GM21528 (cell line): ENCODE measurements around the gene MUCL3.
"Not testable (repeated sequence)": the region's sequence is repeated elsewhere in the genome, so short reads cannot be mapped to it uniquely, and the experiment has no call there.

ENCODE experiments used
- ATAC-seq: cut with Tn5 transposase; IDR thresholded peaks from one replicate; pipeline ENCODE4 v1.9.1; 2021; ENCODE audit warnings: mild to moderate bottlenecking, moderate library complexity; ENCODE audit not compliant: unreplicated experiment, low FRiP score

The MUCL3 gene

GRCh38 chr6:30940361-30940986 is at the start of gene MUCL3:
Gene MUCL3, plus strand, starts transcription at chr6:30940973. Its CDS starts 27 bp downstream, at chr6:30941000.
- ATAC-seq: no peak

DNA sequence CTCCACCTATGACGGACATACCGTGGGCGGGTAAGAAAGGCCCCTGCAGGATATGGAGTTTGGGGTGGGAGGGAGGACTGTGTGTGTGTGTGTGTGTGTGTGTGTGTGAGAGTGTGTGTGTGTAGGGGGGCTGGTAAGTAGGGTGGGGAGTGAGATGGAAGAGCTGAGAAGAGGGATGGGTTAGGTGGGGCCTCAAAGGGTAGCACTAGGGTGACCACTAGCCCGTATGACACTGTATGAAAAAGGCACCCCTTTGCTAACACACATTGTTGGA is 49.4 kb upstream of the MUCL3 start:
- ATAC-seq: no peak

- ATAC-seq: no peak
Measured at GRCh38 chr6:30891816-30892538, 48.8 kb upstream of the MUCL3 start.

DNA sequence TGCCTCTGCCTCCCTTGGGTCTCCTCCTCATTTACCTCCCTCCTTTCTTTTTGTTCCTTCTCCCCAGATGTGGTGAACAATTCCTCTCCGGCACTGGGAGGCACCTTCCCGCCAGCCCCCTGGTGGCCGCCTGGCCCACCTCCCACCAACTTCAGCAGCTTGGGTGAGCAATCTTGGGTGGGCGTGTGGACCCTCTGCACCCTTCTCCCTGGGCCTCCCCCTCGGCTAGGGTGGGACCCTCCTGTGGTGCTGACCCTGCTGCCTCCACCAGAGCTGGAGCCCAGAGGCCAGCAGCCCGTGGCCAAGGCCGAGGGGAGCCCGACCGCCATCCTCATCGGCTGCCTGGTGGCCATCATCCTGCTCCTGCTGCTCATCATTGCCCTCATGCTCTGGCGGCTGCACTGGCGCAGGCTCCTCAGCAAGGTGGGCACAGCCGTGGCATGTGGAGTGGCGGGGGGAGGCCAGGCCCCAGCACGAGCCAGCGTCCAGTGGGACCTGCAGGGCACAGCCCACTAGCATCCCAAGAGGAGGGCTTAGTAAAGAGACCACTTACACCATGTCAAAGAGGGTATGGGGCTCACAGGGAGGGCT is 47.7 kb upstream of the MUCL3 start:
- ATAC-seq: no peak

- no peak for ATAC-seq
Measured at GRCh38 chr6:30893666-30894065, 47.1 kb upstream of the MUCL3 start.

GRCh38 chr6:30894381-30894780 is 46.4 kb upstream of the MUCL3 start:
- no peak for ATAC-seq

GRCh38 chr6:30894935-30895334 is 45.8 kb upstream of the MUCL3 start:
- no peak for ATAC-seq

GRCh38 chr6:30895343-30895742 is 45.4 kb upstream of the MUCL3 start:
- no peak for ATAC-seq

DNA sequence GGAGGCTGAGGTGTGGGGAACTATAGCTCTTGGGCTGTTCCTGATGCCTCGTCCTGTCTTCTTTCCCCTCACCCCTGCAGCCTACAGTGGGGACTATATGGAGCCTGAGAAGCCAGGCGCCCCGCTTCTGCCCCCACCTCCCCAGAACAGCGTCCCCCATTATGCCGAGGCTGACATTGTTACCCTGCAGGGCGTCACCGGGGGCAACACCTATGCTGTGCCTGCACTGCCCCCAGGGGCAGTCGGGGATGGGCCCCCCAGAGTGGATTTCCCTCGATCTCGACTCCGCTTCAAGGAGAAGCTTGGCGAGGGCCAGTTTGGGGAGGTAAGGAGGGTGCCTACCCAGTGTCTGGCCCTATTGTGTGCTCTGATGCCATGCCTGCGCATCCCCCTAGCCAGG is 44.2 kb upstream of the MUCL3 start:
- no peak for ATAC-seq

- ATAC-seq: no peak
Measured at GRCh38 chr6:30897882-30898281, 42.9 kb upstream of the MUCL3 start.

- ATAC-seq: no peak
Measured at GRCh38 chr6:30898750-30899360, 41.9 kb upstream of the MUCL3 start.

DNA sequence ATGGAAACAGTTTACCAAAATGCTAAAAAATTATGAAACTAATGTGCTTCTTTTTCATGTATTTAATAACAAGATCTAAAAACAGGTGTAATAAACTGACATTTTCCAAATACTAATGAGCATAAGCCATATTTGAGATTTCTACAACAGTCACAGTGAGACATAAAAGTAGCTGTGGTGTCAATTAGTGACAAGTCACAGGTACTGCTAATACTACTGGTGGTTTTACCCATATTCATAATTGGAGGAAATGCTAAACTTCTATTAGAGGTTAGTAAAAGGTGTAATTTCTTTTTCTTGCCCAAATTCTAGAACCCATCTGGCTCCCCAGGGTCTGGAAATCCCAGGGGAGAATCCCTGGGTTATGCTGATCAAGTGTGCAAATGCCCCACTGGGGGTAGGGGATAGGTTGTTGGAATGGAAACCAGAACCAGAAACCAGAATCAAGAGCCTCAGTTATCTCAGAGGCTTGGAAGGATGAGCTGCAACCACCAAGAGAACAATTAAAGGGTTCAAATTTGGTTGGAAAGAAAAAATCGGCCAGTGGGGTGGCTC is 39.8 kb upstream of the MUCL3 start:
- ATAC-seq: no peak

DNA sequence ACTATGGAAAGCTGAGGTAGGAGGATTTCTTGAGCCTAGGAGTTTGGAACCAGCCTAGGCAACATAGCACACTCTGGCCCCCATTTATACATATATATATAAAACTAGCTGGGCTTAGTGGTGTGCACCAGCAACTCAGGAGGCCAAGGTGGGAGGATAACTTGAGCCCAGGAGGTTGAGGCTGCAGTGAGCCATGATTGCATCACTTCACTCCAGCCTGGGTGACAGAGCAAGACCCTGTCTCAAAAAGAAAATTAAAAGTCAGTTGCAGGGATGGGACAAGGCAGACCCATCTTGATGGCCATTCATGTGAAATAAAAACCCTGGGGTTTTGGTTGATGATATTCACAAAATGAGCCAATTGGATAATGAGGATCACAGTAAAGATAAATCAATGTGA is 39.3 kb upstream of the MUCL3 start:
- no peak for ATAC-seq

GRCh38 chr6:30902196-30902595 is 38.6 kb upstream of the MUCL3 start:
- not testable (repeated sequence) for ATAC-seq

DNA sequence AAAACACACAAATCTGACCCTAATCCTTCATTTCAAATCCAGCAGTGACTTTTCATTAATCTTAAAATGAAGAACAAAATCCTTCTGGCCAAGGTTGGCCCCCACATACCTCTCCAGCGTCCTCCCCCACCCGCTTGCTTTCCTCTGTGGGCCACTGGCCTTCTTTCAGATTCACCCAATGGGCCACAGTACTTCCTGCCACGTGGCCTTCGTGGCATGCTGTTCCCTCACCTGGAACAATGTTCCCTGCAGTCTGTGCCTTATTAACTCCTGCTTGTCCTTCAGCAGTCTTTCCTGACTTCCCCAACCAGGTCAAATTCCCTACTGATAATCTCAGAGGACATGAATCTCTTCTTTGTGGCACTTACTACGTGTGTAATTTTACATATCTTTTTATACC is 38.1 kb upstream of the MUCL3 start:
- no peak for ATAC-seq

- ATAC-seq: no peak
Measured at GRCh38 chr6:30903236-30903635, 37.5 kb upstream of the MUCL3 start.

- not testable (repeated sequence) for ATAC-seq
Measured at GRCh38 chr6:30907290-30907757, 33.4 kb upstream of the MUCL3 start.

GRCh38 chr6:30907758-30908591 is 32.8 kb upstream of the MUCL3 start, which contains the start of gene GTF2H4:
Gene GTF2H4, plus strand, starts transcription at chr6:30908207.
- peak; percentile 81 for ATAC-seq

- ATAC-seq: no peak
Measured at GRCh38 chr6:30908700-30909099, 32.1 kb upstream of the MUCL3 start.

DNA sequence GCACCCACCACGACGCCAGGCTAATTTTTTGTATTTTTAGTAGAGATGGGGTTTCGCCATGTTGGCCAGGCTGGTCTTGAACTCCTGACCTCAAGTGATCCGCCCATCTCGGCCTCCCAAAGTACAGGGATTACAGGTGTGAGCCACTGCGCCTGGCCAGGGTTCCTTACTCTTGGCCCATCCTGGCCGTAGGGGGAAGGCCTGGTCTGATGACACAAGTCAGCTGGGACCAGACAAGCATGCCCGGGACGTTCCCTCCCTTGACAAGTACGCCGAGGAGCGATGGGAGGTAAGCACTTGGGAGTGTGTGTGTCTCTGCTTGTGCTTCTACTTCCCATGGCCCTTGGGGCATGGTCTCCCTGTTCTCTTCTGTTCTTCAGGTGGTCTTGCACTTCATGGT is 30.3 kb upstream of the MUCL3 start:
- not testable (repeated sequence) for ATAC-seq
